ENCODE measurements around the gene CRHR1.

- no peak for TF ChIP-seq CTCF (conservative IDR thresholded peaks at IDR 0.05)
- TF ChIP-seq EZH2 (IDR thresholded peaks at IDR 0.05; ENCODE audit: low read depth), result no peak
Measured at GRCh38 chr17:45836047-45837044, 52.2 kb downstream of the CRHR1 start.
